ENCODE measurements around the gene KCNS3.
"Not testable (repeated sequence)": the region's sequence is repeated elsewhere in the genome, so short reads cannot be mapped to it uniquely, and the experiment has no call there.

Gene KCNS3

GRCh38 chr2:17940091-17940630 is 61.7 kb downstream of the KCNS3 start:
- no peak for DNase-seq (ENCODE audit: low spot score in 2 of 2)
- peaks cover 2% of the 10 kb centered on the region for H3K36me3 Mint-ChIP-seq
- no peak for ATAC-seq (ENCODE audit: low read depth)

GRCh38 chr2:17943444-17943843 is 65.0 kb downstream of the KCNS3 start:
- ATAC-seq (ENCODE audit: low read depth) (no peak), DNase-seq (ENCODE audit: low spot score in 2 of 2) (no peak)
- Mint-ChIP-seq H3K4me3 (no peak overlapping the region), H3K4me1 (no peaks in the 10 kb centered on the region), H3K27ac (no peak overlapping the region), H3K36me3 (peaks cover 2% of the 10 kb centered on the region), H3K9me3 (peaks cover 2% of the 10 kb centered on the region), H3K27me3 (peaks cover 11% of the 10 kb centered on the region)

More at GRCh38 chr2:17940091-17940630, 61.7 kb downstream of the KCNS3 start:
- Mint-ChIP-seq H3K27ac (no peak overlapping the region), H3K4me3 (no peak overlapping the region), H3K9me3 (peaks cover 2% of the 10 kb centered on the region), H3K27me3 (peaks cover 13% of the 10 kb centered on the region), H3K4me1 (no peaks in the 10 kb centered on the region)

GRCh38 chr2:17947113-17947512 is 68.6 kb downstream of the KCNS3 start:
- Mint-ChIP-seq H3K4me1 (no peaks in the 10 kb centered on the region), H3K27ac (no peak overlapping the region), H3K4me3 (no peak overlapping the region), H3K36me3 (no peaks in the 10 kb centered on the region), H3K27me3 (peaks cover 11% of the 10 kb centered on the region), H3K9me3 (no peaks in the 10 kb centered on the region)
- DNase-seq (ENCODE audit: low spot score in 2 of 2) (no peak), ATAC-seq (ENCODE audit: low read depth) (no peak)

- no peak overlapping the region for H3K4me3 Mint-ChIP-seq
- no peaks in the 10 kb centered on the region for H3K4me1 Mint-ChIP-seq
- DNase-seq (ENCODE audit: low spot score in 2 of 2) (no peak), ATAC-seq (ENCODE audit: low read depth) (no peak)
- no peak overlapping the region for H3K27ac Mint-ChIP-seq
- H3K27me3 Mint-ChIP-seq: peaks cover 12% of the 10 kb centered on the region
- no peaks in the 10 kb centered on the region for H3K36me3 Mint-ChIP-seq
- no peaks in the 10 kb centered on the region for H3K9me3 Mint-ChIP-seq
These were observed 71.5 kb downstream of the KCNS3 start for GRCh38 chr2:17950006-17950405.

- Mint-ChIP-seq H3K9me3 (no peaks in the 10 kb centered on the region), H3K4me1 (no peaks in the 10 kb centered on the region), H3K27me3 (peaks cover 7% of the 10 kb centered on the region), H3K27ac (no peak overlapping the region), H3K4me3 (no peak overlapping the region), H3K36me3 (no peaks in the 10 kb centered on the region)
- ATAC-seq (ENCODE audit: low read depth): no peak
- DNase-seq (ENCODE audit: low spot score in 2 of 2): no peak
These were observed 73.1 kb downstream of the KCNS3 start for GRCh38 chr2:17951563-17951962.

- H3K27ac Mint-ChIP-seq: no peak overlapping the region
- DNase-seq (ENCODE audit: low spot score in 2 of 2) (no peak), ATAC-seq (ENCODE audit: low read depth) (no peak)
- H3K9me3 Mint-ChIP-seq: peaks cover 4% of the 10 kb centered on the region
- H3K4me1 Mint-ChIP-seq: no peaks in the 10 kb centered on the region
- H3K27me3 Mint-ChIP-seq: peaks cover 10% of the 10 kb centered on the region
- no peak overlapping the region for H3K4me3 Mint-ChIP-seq
- H3K36me3 Mint-ChIP-seq: peaks cover 3% of the 10 kb centered on the region
These were observed 80.1 kb downstream of the KCNS3 start for GRCh38 chr2:17958466-17959092.

- peaks cover 4% of the 10 kb centered on the region for H3K9me3 Mint-ChIP-seq
- H3K4me1 Mint-ChIP-seq: no peaks in the 10 kb centered on the region
- H3K27ac Mint-ChIP-seq: no peak overlapping the region
- H3K36me3 Mint-ChIP-seq: peaks cover 3% of the 10 kb centered on the region
- peaks cover 6% of the 10 kb centered on the region for H3K27me3 Mint-ChIP-seq
- ATAC-seq (ENCODE audit: low read depth): no peak
- no peak for DNase-seq (ENCODE audit: low spot score in 2 of 2)
- no peak overlapping the region for H3K4me3 Mint-ChIP-seq
These were observed 80.9 kb downstream of the KCNS3 start for GRCh38 chr2:17959356-17959755.

- H3K36me3 Mint-ChIP-seq: peaks cover 3% of the 10 kb centered on the region
- H3K27ac Mint-ChIP-seq: no peak overlapping the region
- H3K9me3 Mint-ChIP-seq: peaks cover 4% of the 10 kb centered on the region
- H3K27me3 Mint-ChIP-seq: peaks cover 6% of the 10 kb centered on the region
- no peaks in the 10 kb centered on the region for H3K4me1 Mint-ChIP-seq
- no peak for ATAC-seq (ENCODE audit: low read depth)
- no peak overlapping the region for H3K4me3 Mint-ChIP-seq
- DNase-seq (ENCODE audit: low spot score in 2 of 2): no peak
These were observed 81.4 kb downstream of the KCNS3 start for GRCh38 chr2:17959833-17960232.

GRCh38 chr2:17960925-17961324 is 82.5 kb downstream of the KCNS3 start:
- peaks cover 3% of the 10 kb centered on the region for H3K36me3 Mint-ChIP-seq
- no peak overlapping the region for H3K4me3 Mint-ChIP-seq
- no peaks in the 10 kb centered on the region for H3K4me1 Mint-ChIP-seq
- peaks cover 10% of the 10 kb centered on the region for H3K27me3 Mint-ChIP-seq
- H3K9me3 Mint-ChIP-seq: peaks cover 6% of the 10 kb centered on the region
- ATAC-seq (ENCODE audit: low read depth): no peak
- H3K27ac Mint-ChIP-seq: no peak overlapping the region
- no peak for DNase-seq (ENCODE audit: low spot score in 2 of 2)

- ATAC-seq (ENCODE audit: low read depth) (no peak), DNase-seq (ENCODE audit: low spot score in 2 of 2) (no peak)
- Mint-ChIP-seq H3K4me3 (no peak overlapping the region), H3K4me1 (peaks cover 4% of the 10 kb centered on the region), H3K36me3 (peaks cover 3% of the 10 kb centered on the region), H3K27ac (no peak overlapping the region), H3K27me3 (peaks cover 10% of the 10 kb centered on the region), H3K9me3 (peaks cover 6% of the 10 kb centered on the region)
These were observed 83.3 kb downstream of the KCNS3 start for GRCh38 chr2:17961789-17962188.

- H3K4me1 Mint-ChIP-seq: peaks cover 7% of the 10 kb centered on the region
- no peak overlapping the region for H3K27ac Mint-ChIP-seq
- H3K9me3 Mint-ChIP-seq: peaks cover 6% of the 10 kb centered on the region
- H3K4me3 Mint-ChIP-seq: no peak overlapping the region
- DNase-seq (ENCODE audit: low spot score in 2 of 2) (no peak), ATAC-seq (ENCODE audit: low read depth) (no peak)
- H3K27me3 Mint-ChIP-seq: peaks cover 10% of the 10 kb centered on the region
- H3K36me3 Mint-ChIP-seq: peaks cover 3% of the 10 kb centered on the region
These were observed 84.4 kb downstream of the KCNS3 start for GRCh38 chr2:17962876-17963275.

- not testable (repeated sequence) for H3K27ac Mint-ChIP-seq; H3K36me3 Mint-ChIP-seq; H3K27me3 Mint-ChIP-seq; DNase-seq (ENCODE audit: low spot score in 2 of 2); H3K4me3 Mint-ChIP-seq; H3K4me1 Mint-ChIP-seq; H3K9me3 Mint-ChIP-seq; ATAC-seq (ENCODE audit: low read depth)
These were observed 85.1 kb downstream of the KCNS3 start for GRCh38 chr2:17963571-17963970.

GRCh38 chr2:17965196-17965595 is 86.7 kb downstream of the KCNS3 start:
- no peak for ATAC-seq (ENCODE audit: low read depth)
- H3K27ac Mint-ChIP-seq: no peak overlapping the region
- no peak overlapping the region for H3K4me3 Mint-ChIP-seq
- peaks cover 13% of the 10 kb centered on the region for H3K27me3 Mint-ChIP-seq
- no peak for DNase-seq (ENCODE audit: low spot score in 2 of 2)
- H3K36me3 Mint-ChIP-seq: peaks cover 3% of the 10 kb centered on the region
- peaks cover 6% of the 10 kb centered on the region for H3K9me3 Mint-ChIP-seq
- H3K4me1 Mint-ChIP-seq: peaks cover 7% of the 10 kb centered on the region

GRCh38 chr2:17966798-17967197 is 88.3 kb downstream of the KCNS3 start:
- DNase-seq (ENCODE audit: low spot score in 2 of 2) (no peak), ATAC-seq (ENCODE audit: low read depth) (peak; percentile 51)
- Mint-ChIP-seq H3K27ac (no peak overlapping the region), H3K27me3 (peaks cover 18% of the 10 kb centered on the region), H3K36me3 (peaks cover 3% of the 10 kb centered on the region), H3K9me3 (peaks cover 6% of the 10 kb centered on the region), H3K4me1 (peaks cover 7% of the 10 kb centered on the region), H3K4me3 (no peak overlapping the region)

GRCh38 chr2:17969661-17970060 is 91.2 kb downstream of the KCNS3 start:
- Mint-ChIP-seq H3K36me3 (no peaks in the 10 kb centered on the region), H3K4me1 (peaks cover 7% of the 10 kb centered on the region), H3K4me3 (no peak overlapping the region), H3K27me3 (peaks cover 16% of the 10 kb centered on the region), H3K9me3 (peaks cover 2% of the 10 kb centered on the region), H3K27ac (no peak overlapping the region)
- ATAC-seq (ENCODE audit: low read depth): no peak
- DNase-seq (ENCODE audit: low spot score in 2 of 2): no peak

All from memory B cell (primary cell).